Renal cortex interstitium (tissue), 11 donors: ENCODE data around the gene FGB. TPM values are rescaled to one million over a fixed set of nuclear protein-coding genes. Genes with fewer than 3 reads are reported as not detected.

ENCODE experiments used
- DNase-seq, 11 donors: peaks; one replicate each; pipeline ENCODE4 v3.0.0-alpha.2; 2013; ENCODE audit warnings: low read depth in 9 of 11, low spot score in 4 of 11; ENCODE audit errors: extremely low read depth in 1 of 11
- polyA plus RNA-seq, 3 donors: library from polyadenylated mRNA; unstranded; fragments of 120-200 nt; gene quantifications; one replicate each; pipeline ENCODE4 v1.2.1, GENCODE V29; 2013; ENCODE audit not compliant: insufficient read length in 3 of 3

Gene FGB
- polyA plus RNA-seq, 3 donors: 5.6 to 191 (median 9.9) TPM

DNA sequence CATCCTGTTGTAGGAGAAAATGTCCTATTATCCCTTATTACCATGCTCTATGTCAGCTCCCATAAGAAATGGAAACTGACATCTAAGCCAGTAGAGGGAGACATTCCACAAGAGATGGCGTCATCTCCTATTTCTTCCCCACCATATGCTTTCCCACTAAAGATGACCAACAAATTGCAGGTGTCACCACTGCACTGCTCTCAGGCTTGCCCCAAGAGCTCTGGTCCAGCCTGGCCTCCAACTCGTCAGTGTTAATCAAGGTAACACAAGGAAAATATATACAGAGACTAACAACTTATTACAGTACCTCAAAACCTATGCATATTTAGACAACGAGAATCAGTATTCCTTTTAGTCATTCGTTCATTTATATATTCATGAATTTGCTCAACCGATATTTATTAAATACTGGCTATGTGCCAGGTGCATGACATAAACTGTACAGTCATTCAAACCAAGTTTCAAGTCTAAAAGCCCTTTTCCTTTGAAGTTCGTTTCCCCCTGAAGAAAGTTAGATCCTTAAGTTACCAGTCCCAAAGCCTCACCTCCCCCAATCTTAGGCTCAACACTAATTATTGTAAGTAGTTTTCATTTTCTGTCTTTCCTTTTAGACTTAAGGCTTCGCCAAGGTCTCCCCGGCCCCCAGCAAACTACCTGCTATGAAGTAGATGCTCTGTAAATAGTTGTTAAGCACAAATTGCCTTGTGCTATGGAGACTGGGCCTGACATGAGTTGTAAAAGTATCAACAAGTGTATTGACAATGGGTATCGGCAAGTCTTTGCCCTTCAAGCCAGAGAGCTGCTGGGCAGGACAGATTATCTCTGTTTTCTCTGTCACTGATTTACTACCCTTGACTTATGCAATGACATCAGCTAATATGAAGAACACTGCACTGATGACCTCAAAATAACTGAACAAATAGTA is 3.1 kb upstream of the FGB start:
- peak in 7 of 11 donors; percentile 6 to 31 (median 22) for DNase-seq

DNA sequence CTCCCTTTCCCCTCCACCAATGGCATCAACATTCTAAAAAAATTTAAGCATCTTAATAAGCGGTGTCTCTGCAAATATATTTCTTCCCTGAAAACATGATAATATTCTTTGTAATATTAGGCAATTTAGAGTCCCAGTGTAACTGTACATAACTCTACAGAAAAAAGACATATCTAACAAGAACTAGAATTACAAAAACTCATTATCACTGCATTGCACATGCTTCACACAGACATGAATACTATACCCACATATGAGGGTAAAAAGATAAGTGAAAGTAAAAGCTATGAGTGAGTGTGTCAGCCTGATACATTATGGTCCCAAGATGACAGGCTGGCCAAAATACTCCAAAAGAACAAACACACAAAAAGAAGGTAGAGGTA is 2.4 kb upstream of the FGB start:
- no peak for DNase-seq

DNA sequence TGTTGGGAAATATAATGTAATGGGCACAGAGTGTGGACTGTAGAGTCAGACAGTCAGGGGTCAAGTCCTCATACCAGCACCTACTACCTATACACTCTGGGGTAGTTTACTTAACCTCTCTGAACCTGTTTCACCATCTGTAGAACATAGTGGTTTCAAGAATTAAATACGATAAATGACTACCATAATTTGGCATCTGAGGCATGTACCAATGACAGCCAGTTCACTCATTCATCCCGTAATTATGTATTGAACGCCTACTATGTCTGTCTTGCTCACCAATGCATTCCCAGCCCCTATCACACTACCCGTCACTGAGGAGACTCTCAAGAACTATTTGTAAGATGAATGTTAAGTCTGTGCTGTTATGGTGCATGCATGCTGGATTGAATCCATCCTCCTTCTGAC is 2.0 kb upstream of the FGB start:
- no peak for DNase-seq

DNA sequence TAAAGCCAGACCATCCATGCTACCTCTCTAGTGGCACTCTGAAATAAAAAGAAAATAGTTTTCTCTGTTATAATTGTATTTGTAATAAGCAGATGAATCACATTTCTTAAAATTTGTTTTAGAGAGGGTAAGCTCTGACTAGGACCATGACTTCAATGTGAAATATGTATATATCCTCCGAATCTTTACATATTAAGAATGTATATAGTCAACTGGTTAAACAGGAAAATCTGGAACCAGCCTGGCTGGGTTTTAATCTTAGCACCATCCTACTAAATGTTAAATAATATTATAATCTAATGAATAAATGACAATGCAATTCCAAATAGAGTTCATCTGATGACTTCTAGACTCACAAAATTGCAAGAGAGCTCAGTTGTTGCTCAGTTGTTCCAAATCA is 1.5 kb downstream of the FGB start:
- no peak for DNase-seq

GRCh38 chr4:154565704-154566103 is 2.9 kb downstream of the FGB start:
- DNase-seq: no peak

DNA sequence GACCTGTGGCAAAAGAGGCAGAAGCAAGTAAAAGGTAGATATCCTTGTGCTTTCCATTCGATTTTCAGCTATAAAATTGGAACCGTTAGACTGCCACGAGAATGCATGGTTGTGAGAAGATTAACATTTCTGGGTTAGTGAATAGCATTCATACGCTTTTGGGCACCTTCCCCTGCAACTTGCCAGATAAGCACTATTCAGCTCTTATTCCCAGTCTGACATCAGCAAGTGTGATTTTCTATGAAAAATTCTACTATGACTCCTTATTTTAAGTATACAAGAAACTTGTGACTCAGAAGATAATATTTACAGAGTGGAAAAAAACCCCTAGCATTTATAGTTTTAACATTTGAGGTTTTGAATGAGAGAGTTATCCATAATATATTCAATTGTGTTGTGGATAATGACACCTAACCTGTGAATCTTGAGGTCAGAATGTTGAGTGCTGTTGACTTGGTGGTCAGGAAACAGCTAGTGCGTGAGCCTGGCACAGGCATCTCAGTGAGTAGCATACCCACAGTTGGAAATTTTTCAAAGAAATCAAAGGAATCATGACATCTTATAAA is 3.9 kb downstream of the FGB start:
- DNase-seq: no peak

DNA sequence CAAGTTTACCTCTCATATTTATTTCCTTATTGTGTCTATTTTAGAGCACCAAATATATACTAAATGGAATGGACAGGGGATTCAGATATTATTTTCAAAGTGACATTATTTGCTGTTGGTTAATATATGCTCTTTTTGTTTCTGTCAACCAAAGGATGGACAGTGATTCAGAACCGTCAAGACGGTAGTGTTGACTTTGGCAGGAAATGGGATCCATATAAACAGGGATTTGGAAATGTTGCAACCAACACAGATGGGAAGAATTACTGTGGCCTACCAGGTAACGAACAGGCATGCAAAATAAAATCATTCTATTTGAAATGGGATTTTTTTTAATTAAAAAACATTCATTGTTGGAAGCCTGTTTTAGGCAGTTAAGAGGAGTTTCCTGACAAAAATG is 6.2 kb downstream of the FGB start:
- no peak for DNase-seq

DNA sequence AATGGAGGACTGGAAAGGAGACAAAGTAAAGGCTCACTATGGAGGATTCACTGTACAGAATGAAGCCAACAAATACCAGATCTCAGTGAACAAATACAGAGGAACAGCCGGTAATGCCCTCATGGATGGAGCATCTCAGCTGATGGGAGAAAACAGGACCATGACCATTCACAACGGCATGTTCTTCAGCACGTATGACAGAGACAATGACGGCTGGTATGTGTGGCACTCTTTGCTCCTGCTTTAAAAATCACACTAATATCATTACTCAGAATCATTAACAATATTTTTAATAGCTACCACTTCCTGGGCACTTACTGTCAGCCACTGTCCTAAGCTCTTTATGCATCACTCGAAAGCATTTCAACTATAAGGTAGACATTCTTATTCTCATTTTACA is 6.8 kb downstream of the FGB start:
- DNase-seq: no peak

DNA sequence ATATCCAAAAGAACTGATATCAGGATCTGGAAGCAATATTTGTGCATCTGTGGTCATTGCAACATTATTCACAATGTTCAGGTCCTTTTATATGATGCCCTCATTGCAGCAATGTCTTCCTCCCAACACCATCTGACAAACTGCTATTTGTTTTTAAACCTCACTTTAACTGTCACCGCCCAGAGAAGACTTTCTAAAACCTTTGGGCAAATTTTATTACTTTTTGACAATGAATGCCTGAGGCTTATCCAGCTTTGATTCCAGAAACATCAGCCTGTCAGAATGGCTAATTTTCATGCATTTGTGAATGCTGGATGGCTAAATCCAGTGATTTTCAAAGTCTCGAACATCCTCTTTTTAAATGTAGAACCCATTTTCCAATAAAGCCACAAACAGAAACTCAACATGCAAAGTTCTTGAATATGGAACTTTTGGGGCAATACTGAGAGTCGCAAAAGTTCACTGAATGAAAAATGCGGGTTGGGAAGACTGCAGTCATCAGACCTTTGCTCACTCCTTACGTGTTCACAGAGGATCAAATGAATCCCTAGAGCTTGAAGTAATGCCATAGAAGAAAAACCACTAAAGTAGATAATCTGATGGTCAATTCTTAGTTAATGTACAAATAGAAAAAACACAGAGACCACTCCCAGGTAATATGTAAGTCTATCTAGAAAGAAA is 10.5 kb downstream of the FGB start:
- DNase-seq: no peak

DNA sequence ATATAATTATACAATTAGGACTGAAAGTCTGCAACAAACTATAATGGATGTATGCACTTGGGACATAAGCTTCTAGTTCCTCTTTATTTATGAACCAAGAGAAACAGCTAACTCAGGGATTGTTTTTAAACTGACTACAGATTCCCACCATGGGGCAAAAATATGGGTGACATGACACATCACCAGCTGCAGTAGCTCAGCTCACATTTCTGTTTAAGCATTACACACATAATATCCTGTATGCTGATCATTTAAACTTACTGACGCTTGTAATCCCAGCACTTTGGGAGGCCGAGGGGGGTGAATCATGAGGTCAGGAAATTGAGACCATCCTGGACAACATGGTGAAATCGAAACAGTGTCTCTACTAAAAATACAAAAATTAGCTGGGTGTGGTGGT is 11.5 kb downstream of the FGB start:
- no peak for DNase-seq

GRCh38 chr4:154577324-154577723 is 14.5 kb downstream of the FGB start:
- DNase-seq: no peak

DNA sequence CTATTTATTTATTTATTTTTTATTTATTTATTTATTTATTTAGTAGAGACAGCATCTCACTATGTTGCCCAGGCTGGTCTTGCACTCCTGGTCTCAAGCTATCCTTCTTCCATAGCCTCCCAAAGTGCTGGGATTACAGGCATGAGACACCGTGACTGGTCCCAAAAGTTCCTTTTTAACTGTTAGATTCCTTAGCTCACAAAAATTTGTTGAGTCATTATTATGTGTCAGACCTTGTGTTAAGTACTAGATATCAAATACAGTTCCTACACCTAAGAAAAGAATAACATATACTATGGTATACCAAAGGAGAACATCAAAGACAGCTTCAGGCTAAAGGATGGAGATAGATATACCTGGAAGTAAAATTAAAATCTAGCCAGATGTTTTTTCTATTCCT is 16.1 kb downstream of the FGB start:
- DNase-seq: no peak

- DNase-seq: no peak
Measured at GRCh38 chr4:154579927-154580326, 17.1 kb downstream of the FGB start.

DNA sequence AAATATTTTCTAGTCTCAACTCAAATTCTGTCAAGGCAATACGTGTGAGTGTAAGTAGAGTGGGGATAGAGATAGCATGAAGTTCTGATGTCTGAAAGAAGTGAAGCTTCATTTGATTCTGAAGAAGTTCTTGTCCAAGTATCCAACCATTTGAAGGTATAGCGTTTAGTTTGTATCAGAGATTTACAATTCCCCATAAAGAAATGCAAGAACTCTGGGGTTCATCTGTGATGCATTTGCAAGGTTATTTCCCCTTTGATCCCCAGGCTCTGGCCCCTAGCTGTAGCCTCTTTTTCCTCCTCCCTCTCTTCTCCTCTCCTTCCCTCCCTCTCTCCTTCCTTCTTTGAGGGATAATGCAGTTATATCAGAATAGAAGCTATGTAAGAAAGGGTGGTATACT is 19.9 kb downstream of the FGB start:
- no peak for DNase-seq

DNA sequence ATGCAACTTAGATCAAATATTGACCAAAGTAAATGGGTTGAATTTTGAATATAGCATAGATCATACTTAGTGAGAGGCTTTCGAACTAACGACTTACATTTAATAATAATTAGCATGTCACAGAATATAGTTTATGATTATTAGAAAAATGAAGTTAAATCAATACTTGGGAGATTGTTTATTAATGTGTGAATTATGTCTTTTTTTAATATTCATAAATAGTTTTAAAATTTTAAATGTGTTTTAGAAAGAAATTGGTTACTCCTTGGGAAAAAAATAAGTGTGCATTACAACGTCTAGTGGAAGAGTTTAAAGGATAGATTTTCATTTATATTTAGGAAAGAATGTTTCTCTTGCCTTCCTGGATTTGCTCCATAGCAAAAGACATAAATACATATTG is 20.4 kb downstream of the FGB start:
- no peak for DNase-seq

GRCh38 chr4:154583677-154584076 is 20.9 kb downstream of the FGB start:
- DNase-seq: no peak

- DNase-seq: no peak
Measured at GRCh38 chr4:154584259-154584658, 21.4 kb downstream of the FGB start.

- DNase-seq: no peak
Measured at GRCh38 chr4:154585369-154586018, 22.7 kb downstream of the FGB start.

- DNase-seq: no peak
Measured at GRCh38 chr4:154586296-154587033, 23.7 kb downstream of the FGB start.
